Gastroesophageal sphincter (tissue), 4 donors: Measurements from ENCODE around the gene RBBP6. TPM values are rescaled to one million over a fixed set of nuclear protein-coding genes. Genes with fewer than 3 reads are reported as not detected.
A peak's percentile ranks its signal among the peaks of the same experiment; 100 is the strongest.
"Not testable (repeated sequence)": the region's sequence is repeated elsewhere in the genome, so short reads cannot be mapped to it uniquely, and the experiment has no call there.

Experiments
- ATAC-seq: fragments of 150-250 bp; one replicate; pipeline ENCODE4 v1.9.1; 2016; ENCODE audit warnings: mild to moderate bottlenecking, moderate library complexity
- H3K27ac ChIP-seq, 4 donors: fragments of 200-600 bp; sonication (generic) in 3 of 4; 1 replicate in 3 of 4; 2 replicates in 1 of 4; pipeline ENCODE4 v1.5.1; 2016 to 2019
- H3K27me3 ChIP-seq: fragments of 200-600 bp; sonication (generic); one replicate; pipeline ENCODE4 v1.5.1; 2019
- H3K36me3 ChIP-seq, 2 donors: fragments of 200-600 bp; sonication (generic); one replicate each; pipeline ENCODE4 v1.5.1; 2019; ENCODE audit warnings: control low read depth in 1 of 2
- H3K4me1 ChIP-seq, 3 donors: fragments of 200-600 bp; sonication (generic); 1 replicate in 2 of 3; 2 replicates in 1 of 3; pipeline ENCODE4 v1.5.1; 2016 to 2019; ENCODE audit warnings: control low read depth in 2 of 3
- H3K4me3 ChIP-seq, 2 donors: fragments of 200-600 bp; sonication (generic); one replicate each; pipeline ENCODE4 v1.5.1; 2019; ENCODE audit warnings: mild to moderate bottlenecking in 1 of 2, moderate library complexity in 1 of 2
- H3K9me3 ChIP-seq, 3 donors: fragments of 200-600 bp; sonication (generic); one replicate each; pipeline ENCODE4 v1.5.1; 2017 to 2019; ENCODE audit warnings: control low read depth in 2 of 3
- CTCF ChIP-seq, 4 experiments: fragments of 200-600 bp in 2 of 4; fragments of 450-650 bp in 2 of 4; sonication (generic) in 1 of 4; IDR thresholded peaks; one replicate each; pipeline ENCODE4 v1.5.1; 2017 to 2019; ENCODE audit warnings: antibody characterized with exemption in 4 of 4, mild to moderate bottlenecking in 2 of 4, moderate library complexity in 2 of 4
- EP300 ChIP-seq: sonication (generic); formaldehyde crosslinking; IDR thresholded peaks from one replicate; pipeline ENCODE4 v1.6.1; 2017; ENCODE audit warnings: antibody characterized with exemption, mild to moderate bottlenecking
- POLR2A ChIP-seq, 2 donors: fragments of 450-650 bp; IDR thresholded peaks; one replicate each; pipeline ENCODE4 v1.6.1; 2017; ENCODE audit warnings: antibody characterized with exemption in 2 of 2, mild to moderate bottlenecking in 2 of 2, moderate library complexity in 1 of 2
- POLR2AphosphoS5 ChIP-seq: sonication (generic); formaldehyde crosslinking; IDR thresholded peaks from one replicate; pipeline ENCODE4 v1.6.1; 2017; ENCODE audit warnings: antibody characterized with exemption
- WGBS, 2 donors: methylation state at CpG; one replicate each; pipeline ENCODE4 v1.1.5; 2018; ENCODE audit warnings: low coverage in 1 of 2; 5-methylcytosine and 5-hydroxymethylcytosine counted together
- total RNA-seq, 4 donors: library from RNA; depleted of rRNA; stranded (reverse); fragments of >200 nt; gene quantifications; one replicate each; pipeline ENCODE4 v1.1.0, GENCODE V29; 2016

The RBBP6 gene, protein sequence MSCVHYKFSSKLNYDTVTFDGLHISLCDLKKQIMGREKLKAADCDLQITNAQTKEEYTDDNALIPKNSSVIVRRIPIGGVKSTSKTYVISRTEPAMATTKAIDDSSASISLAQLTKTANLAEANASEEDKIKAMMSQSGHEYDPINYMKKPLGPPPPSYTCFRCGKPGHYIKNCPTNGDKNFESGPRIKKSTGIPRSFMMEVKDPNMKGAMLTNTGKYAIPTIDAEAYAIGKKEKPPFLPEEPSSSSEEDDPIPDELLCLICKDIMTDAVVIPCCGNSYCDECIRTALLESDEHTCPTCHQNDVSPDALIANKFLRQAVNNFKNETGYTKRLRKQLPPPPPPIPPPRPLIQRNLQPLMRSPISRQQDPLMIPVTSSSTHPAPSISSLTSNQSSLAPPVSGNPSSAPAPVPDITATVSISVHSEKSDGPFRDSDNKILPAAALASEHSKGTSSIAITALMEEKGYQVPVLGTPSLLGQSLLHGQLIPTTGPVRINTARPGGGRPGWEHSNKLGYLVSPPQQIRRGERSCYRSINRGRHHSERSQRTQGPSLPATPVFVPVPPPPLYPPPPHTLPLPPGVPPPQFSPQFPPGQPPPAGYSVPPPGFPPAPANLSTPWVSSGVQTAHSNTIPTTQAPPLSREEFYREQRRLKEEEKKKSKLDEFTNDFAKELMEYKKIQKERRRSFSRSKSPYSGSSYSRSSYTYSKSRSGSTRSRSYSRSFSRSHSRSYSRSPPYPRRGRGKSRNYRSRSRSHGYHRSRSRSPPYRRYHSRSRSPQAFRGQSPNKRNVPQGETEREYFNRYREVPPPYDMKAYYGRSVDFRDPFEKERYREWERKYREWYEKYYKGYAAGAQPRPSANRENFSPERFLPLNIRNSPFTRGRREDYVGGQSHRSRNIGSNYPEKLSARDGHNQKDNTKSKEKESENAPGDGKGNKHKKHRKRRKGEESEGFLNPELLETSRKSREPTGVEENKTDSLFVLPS (N-terminal part only)
- 100 to 1,000 TPM in 1 of 4 donors, 10 to 100 TPM in 3; 46.0 to 134 (median 66.1) TPM for total RNA-seq

- peak; percentile 98 for TF ChIP-seq POLR2A (IDR thresholded peaks at IDR 0.05)
- TF ChIP-seq CTCF (IDR thresholded peaks at IDR 0.05) = peak in 3 of 4 experiments; percentile 40 to 49 (median 41)
- peak; percentile 45 for TF ChIP-seq EP300
- TF ChIP-seq POLR2AphosphoS5 = peak; percentile 100
- Histone ChIP-seq H3K4me3 (peak within 1 kb of the TSS; percentile 71 to 89), H3K36me3 (no peaks in the 10 kb centered on the region), H3K27ac (peak within 1 kb of the TSS; percentile 96 to 100 (median 99)), H3K27me3 (no peaks in the 10 kb centered on the region), H3K9me3 (no peaks in the 10 kb centered on the region), H3K4me1 (peaks cover 0 to 36% (median 6%) of the 10 kb centered on the region in 3 donors)
- 0% methylated on average over 6 of the region's 68 CpGs; no CpG with 5 or more reads in 1 of the 2 donors for WGBS, 2 donors
- peak; percentile 96 for ATAC-seq
These were observed at the start of gene RBBP6 for GRCh38 chr16:24539295-24539849. Gene RBBP6 (plus strand): TSS chr16:24539566. CDS start chr16:24540627, 1,061 bp downstream.

DNA sequence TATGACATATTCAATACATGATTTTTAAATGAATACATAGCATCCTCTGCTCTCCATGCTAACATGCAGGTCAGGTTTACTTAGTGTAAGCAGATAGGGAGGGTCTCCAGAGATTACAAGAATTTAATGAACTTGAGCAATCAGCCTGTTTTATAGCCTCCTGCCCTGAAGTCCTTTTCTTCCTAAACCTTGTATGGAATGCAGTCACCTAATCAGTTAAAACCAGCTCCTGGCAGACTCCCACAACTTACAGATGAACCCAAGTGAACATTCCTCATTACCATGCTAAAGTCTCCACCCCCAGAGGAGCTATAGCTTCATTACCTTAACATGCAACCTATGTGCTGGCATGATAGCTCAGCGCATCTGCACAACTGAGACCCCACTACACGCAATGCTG lies 48.5 kb upstream of the RBBP6 start:
- ATAC-seq = no peak
- no peaks in the 10 kb centered on the region for H3K36me3 ChIP-seq
- no peak overlapping the region for H3K4me3 ChIP-seq
- 84% methylated on average over 2 of the region's 2 CpGs; no CpG with 5 or more reads in 1 of the 2 donors for WGBS, 2 donors
- H3K9me3 ChIP-seq = peaks cover 0 to 26% (median 0%) of the 10 kb centered on the region in 3 donors
- H3K27ac ChIP-seq = no peak overlapping the region
- no peaks in the 10 kb centered on the region for H3K4me1 ChIP-seq
- peaks cover 50% of the 10 kb centered on the region for H3K27me3 ChIP-seq
- TF ChIP-seq EP300 (no peak), POLR2A (IDR thresholded peaks at IDR 0.05) (no peak), POLR2AphosphoS5 (no peak), CTCF (IDR thresholded peaks at IDR 0.05) (no peak)

DNA sequence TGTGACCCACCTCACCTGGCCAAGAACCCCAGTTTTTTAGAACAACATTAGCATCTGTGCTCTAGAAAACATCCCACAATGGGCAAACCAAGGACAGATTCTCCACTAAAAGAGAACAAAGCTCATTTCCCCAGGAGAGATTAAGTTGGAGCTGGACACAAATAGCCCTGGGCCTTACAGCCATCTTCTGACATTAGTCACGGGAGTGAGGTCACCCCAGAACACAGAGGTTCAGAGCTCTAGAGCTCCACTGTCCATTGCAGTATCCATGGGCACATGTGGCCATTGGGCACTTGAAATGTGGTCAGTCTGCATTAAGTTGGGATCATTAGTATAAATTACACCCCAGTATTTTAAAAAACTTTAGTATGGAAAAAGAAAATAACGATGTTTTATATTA lies 47.6 kb upstream of the RBBP6 start:
- TF ChIP-seq CTCF (IDR thresholded peaks at IDR 0.05) (no peak), POLR2AphosphoS5 (no peak), EP300 (no peak), POLR2A (IDR thresholded peaks at IDR 0.05) (no peak)

GRCh38 chr16:24493821-24494220 lies 45.5 kb upstream of the RBBP6 start:
- TF ChIP-seq POLR2AphosphoS5 = no peak
- no peak for TF ChIP-seq EP300
- no peak for TF ChIP-seq CTCF (IDR thresholded peaks at IDR 0.05)
- no peak for TF ChIP-seq POLR2A (IDR thresholded peaks at IDR 0.05)
- WGBS, 2 donors = 77 to 86% methylated on average over 7 of the region's 7 CpGs

More for the DNA sequence above, 47.6 kb upstream of the RBBP6 start:
- WGBS, 2 donors = 60 to 88% methylated on average over 1 to 2 of the region's 2 CpGs
- no peak overlapping the region for H3K4me3 ChIP-seq
- no peaks in the 10 kb centered on the region for H3K36me3 ChIP-seq
- H3K27me3 ChIP-seq = peaks cover 50% of the 10 kb centered on the region
- H3K27ac ChIP-seq = no peak overlapping the region
- ATAC-seq = no peak
- peaks cover 0 to 23% (median 0%) of the 10 kb centered on the region in 3 donors for H3K9me3 ChIP-seq
- H3K4me1 ChIP-seq = no peaks in the 10 kb centered on the region

DNA sequence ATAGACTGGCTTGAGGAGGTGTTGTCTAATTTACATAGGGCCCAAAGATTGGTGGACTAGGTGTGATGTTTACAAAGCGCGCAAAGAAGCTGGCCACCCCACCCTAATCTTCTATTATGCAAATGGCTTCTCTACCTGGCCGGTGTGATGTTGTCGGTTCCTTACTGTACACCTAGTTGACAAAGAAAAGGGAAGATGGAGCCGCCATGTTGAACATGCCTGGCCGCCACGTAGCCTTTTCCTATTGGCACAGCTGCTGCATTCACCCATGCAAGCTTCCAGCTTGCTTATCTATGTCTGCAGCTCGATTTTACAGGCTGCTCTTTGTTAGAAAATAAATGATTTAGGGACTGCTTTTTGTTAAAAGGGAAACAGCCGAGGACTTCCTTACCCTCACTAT lies 44.2 kb upstream of the RBBP6 start:
- WGBS, 2 donors = 68 to 90% methylated on average over 2 to 8 of the region's 9 CpGs
- peaks cover 53% of the 10 kb centered on the region for H3K27me3 ChIP-seq
- not testable (repeated sequence) for H3K36me3 ChIP-seq, H3K4me1 ChIP-seq, H3K4me3 ChIP-seq, H3K9me3 ChIP-seq, H3K27ac ChIP-seq, ATAC-seq

More at GRCh38 chr16:24493821-24494220, 45.5 kb upstream of the RBBP6 start:
- Histone ChIP-seq H3K4me1 (no peaks in the 10 kb centered on the region), H3K36me3 (no peaks in the 10 kb centered on the region), H3K4me3 (no peak overlapping the region), H3K9me3 (peaks cover 0 to 9% (median 0%) of the 10 kb centered on the region in 3 donors), H3K27me3 (peaks cover 50% of the 10 kb centered on the region), H3K27ac (no peak overlapping the region)
- ATAC-seq = no peak
